ENCODE data around the gene ADARB2.
"Not testable (repeated sequence)": the region's sequence is repeated elsewhere in the genome, so short reads cannot be mapped to it uniquely, and the experiment has no call there.

GRCh38 chr10:1248262-1248630 is 489.1 kb downstream of the ADARB2 start:
- TF ChIP-seq EZH2 (IDR thresholded peaks at IDR 0.05; ENCODE audit: low read depth, unreplicated experiment); CTCF (conservative IDR thresholded peaks at IDR 0.05; ENCODE audit: low read depth in 2 of 2); EZH2phosphoT487 (IDR thresholded peaks at IDR 0.05; ENCODE audit: unreplicated experiment); CREB1 (CRISPR knock-in tag; IDR thresholded peaks at IDR 0.05; ENCODE audit: low read depth); POLR2AphosphoS5 (IDR thresholded peaks at IDR 0.05; ENCODE audit: low read depth); ETS1 (IDR thresholded peaks at IDR 0.05); REST (IDR thresholded peaks at IDR 0.05; ENCODE audit: unreplicated experiment); NANOG (IDR thresholded peaks at IDR 0.05; ENCODE audit: borderline replicate concordance); ZNF462 (CRISPR knock-in tag; IDR thresholded peaks at IDR 0.05); JUNB (IDR thresholded peaks at IDR 0.05; ENCODE audit: unreplicated experiment): not testable (repeated sequence)
